ENCODE data around the gene PFKFB1. TPM values are rescaled to one million over a fixed set of nuclear protein-coding genes. Genes with fewer than 3 reads are reported as not detected.
A peak's percentile ranks its signal among the peaks of the same experiment; 100 is the strongest.

PFKFB1 gene
- total RNA-seq, 2 donors from 2014 or later: 0.25 to 0.32 TPM

- no peak for DNase-seq
- no peak overlapping the region for H3K9ac ChIP-seq (ENCODE audit: low read depth in 2 of 2, low read length in 2 of 2)
- intact Hi-C loops (cut with DNase I): loop anchor here (5.0 kb wide), 1 partner anchor 163 kb away; no protein-coding TSS in a partner anchor
- H3K4me1 ChIP-seq: no peaks in the 10 kb centered on the region
- no peaks in the 10 kb centered on the region for H3K36me3 ChIP-seq
- H3K4me3 ChIP-seq: no peak overlapping the region
- H3K27ac ChIP-seq: no peak overlapping the region
- no peak for TF ChIP-seq CTCF (IDR thresholded peaks at IDR 0.05)
- no peaks in the 10 kb centered on the region for H3K9me3 ChIP-seq
- H3K27me3 ChIP-seq: no peaks in the 10 kb centered on the region
Observed at GRCh38 chrX:54894159-54894558, 99.8 kb downstream of the PFKFB1 start.

- intact Hi-C loops (cut with DNase I): loop anchor here (5.0 kb wide), 1 partner anchor 166 kb away; no protein-coding TSS in a partner anchor
- Histone ChIP-seq H3K9ac (ENCODE audit: low read depth in 2 of 2, low read length in 2 of 2) (no peak overlapping the region), H3K27me3 (no peaks in the 10 kb centered on the region), H3K4me1 (no peaks in the 10 kb centered on the region), H3K36me3 (no peaks in the 10 kb centered on the region), H3K9me3 (no peaks in the 10 kb centered on the region), H3K27ac (no peak overlapping the region), H3K4me3 (no peak overlapping the region)
- TF ChIP-seq CTCF (IDR thresholded peaks at IDR 0.05): no peak
- peak; percentile 31 for DNase-seq
Observed at GRCh38 chrX:54891573-54891972, 102.4 kb downstream of the PFKFB1 start.

- Histone ChIP-seq H3K36me3 (no peaks in the 10 kb centered on the region), H3K27me3 (no peaks in the 10 kb centered on the region), H3K4me3 (no peak overlapping the region), H3K9me3 (no peaks in the 10 kb centered on the region), H3K4me1 (no peaks in the 10 kb centered on the region), H3K27ac (no peak overlapping the region), H3K9ac (ENCODE audit: low read depth in 2 of 2, low read length in 2 of 2) (no peak overlapping the region)
- no peak for DNase-seq
- intact Hi-C loops (cut with DNase I): no loop called here
- no peak for TF ChIP-seq CTCF (IDR thresholded peaks at IDR 0.05)
Observed at GRCh38 chrX:54885740-54886139, 108.2 kb downstream of the PFKFB1 start.

Other genes starting within 250 kb of the PFKFB1 start
- gene ITIH6, start 195.9 kb downstream of the PFKFB1 start, total RNA-seq: not detected
- gene MAGED2, start 186.4 kb downstream of the PFKFB1 start, total RNA-seq: 10 to 100 TPM; 61.6 to 85.5 TPM
- gene TRO, start 73.4 kb downstream of the PFKFB1 start, total RNA-seq: 1 to 10 TPM; 1.1 to 1.6 TPM
- 10 to 100 TPM; 22.0 to 28.2 TPM for gene APEX2, start 6.2 kb upstream of the PFKFB1 start, total RNA-seq
- under 1 TPM in 1 of 2 donors, not detected in 1; 0.74 TPM for gene ALAS2, start 36.8 kb upstream of the PFKFB1 start, total RNA-seq
- gene PAGE2B, start 80.8 kb upstream of the PFKFB1 start, total RNA-seq: not detected
- not detected for gene PAGE2, start 94.8 kb upstream of the PFKFB1 start, total RNA-seq
- gene PAGE5, start 226.2 kb upstream of the PFKFB1 start, total RNA-seq: not detected